GM12892 (cell line): ENCODE measurements around the gene BLMH.

ENCODE experiments used
- DNase-seq: peaks from one replicate; pipeline ENCODE4 v3.0.0; 2011; ENCODE audit not compliant: insufficient read length
- FAIRE-seq: peaks from 2 replicates; lab custom pipeline; 2011; peaks lifted over from hg19 to GRCh38; lab: Jason Lieb, UNC
- POLR2A ChIP-seq: IDR thresholded peaks from 2 replicates; pipeline ENCODE4 v1.6.1; 2011; ENCODE audit warnings: low read depth, low read length, control low read depth
- POLR2AphosphoS5 ChIP-seq: IDR thresholded peaks from 2 replicates; pipeline ENCODE4 v1.6.1; 2011; ENCODE audit warnings: low read depth, low read length, control low read depth
- TAF1 ChIP-seq: IDR thresholded peaks from 2 replicates; pipeline ENCODE4 v1.6.1; 2011; ENCODE audit warnings: low read depth, mild to moderate bottlenecking, control low read depth, low read length, borderline replicate concordance

The BLMH gene

GRCh38 chr17:30299000-30299399, 7.3 kb upstream of the BLMH start:
- no peak for FAIRE-seq
- TF ChIP-seq TAF1, result no peak
- no peak for TF ChIP-seq POLR2A
- no peak for TF ChIP-seq POLR2AphosphoS5
- no peak for DNase-seq

- FAIRE-seq (no peak), DNase-seq (no peak)
Measured at GRCh38 chr17:30297715-30298114, 6.0 kb upstream of the BLMH start.

GRCh38 chr17:30296499-30297080, 4.8 kb upstream of the BLMH start:
- DNase-seq (no peak), FAIRE-seq (no peak)

More at GRCh38 chr17:30297715-30298114, 6.0 kb upstream of the BLMH start:
- TF ChIP-seq POLR2AphosphoS5 (no peak), TAF1 (no peak), POLR2A (no peak)

GRCh38 chr17:30292286-30292858, 628 bp upstream of the BLMH start:
- DNase-seq (no peak), FAIRE-seq (no peak)
- TF ChIP-seq POLR2AphosphoS5 (no peak), TAF1 (no peak), POLR2A (no peak)

More at GRCh38 chr17:30296499-30297080, 4.8 kb upstream of the BLMH start:
- TF ChIP-seq TAF1, result no peak
- no peak for TF ChIP-seq POLR2A
- no peak for TF ChIP-seq POLR2AphosphoS5

GRCh38 chr17:30290696-30291542, 825 bp downstream of the BLMH start:
- FAIRE-seq (peak; percentile 93), DNase-seq (peak; percentile 30)
- TF ChIP-seq POLR2A (peak; percentile 27; the same call in 1 of the 2 replicates), TAF1 (0 out of 2 replicates have a peak, but pooled peaks have one; percentile 26), POLR2AphosphoS5 (peak; percentile 43; the same call in 1 of the 2 replicates)

- no peak for FAIRE-seq
Measured at GRCh38 chr17:30290077-30290476, 1.7 kb downstream of the BLMH start.

GRCh38 chr17:30279156-30279555, 12.6 kb downstream of the BLMH start:
- DNase-seq, result no peak
- no peak for FAIRE-seq
- no peak for TF ChIP-seq POLR2A
- TF ChIP-seq TAF1, result no peak
- no peak for TF ChIP-seq POLR2AphosphoS5

More at GRCh38 chr17:30290077-30290476, 1.7 kb downstream of the BLMH start:
- no peak for DNase-seq
- no peak for TF ChIP-seq POLR2A
- no peak for TF ChIP-seq TAF1
- TF ChIP-seq POLR2AphosphoS5, result no peak

- no peak for DNase-seq
- peak; percentile 38 for FAIRE-seq
- TF ChIP-seq POLR2A (no peak), TAF1 (no peak), POLR2AphosphoS5 (no peak)
Measured at GRCh38 chr17:30278032-30278431, 13.7 kb downstream of the BLMH start.

GRCh38 chr17:30275911-30276310, 15.8 kb downstream of the BLMH start:
- DNase-seq (no peak), FAIRE-seq (peak; percentile 9)
- TF ChIP-seq POLR2AphosphoS5 (no peak), TAF1 (no peak), POLR2A (no peak)

GRCh38 chr17:30274887-30275286, 16.9 kb downstream of the BLMH start:
- no peak for TF ChIP-seq POLR2AphosphoS5
- FAIRE-seq (no peak), DNase-seq (no peak)

GRCh38 chr17:30273373-30273772, 18.4 kb downstream of the BLMH start:
- FAIRE-seq (no peak), DNase-seq (no peak)
- TF ChIP-seq TAF1 (no peak), POLR2AphosphoS5 (no peak), POLR2A (no peak)

GRCh38 chr17:30271102-30271501, 20.6 kb downstream of the BLMH start:
- TF ChIP-seq POLR2A, result no peak
- TF ChIP-seq TAF1, result no peak
- no peak for TF ChIP-seq POLR2AphosphoS5
- FAIRE-seq (no peak), DNase-seq (no peak)

GRCh38 chr17:30267625-30268024, 24.1 kb downstream of the BLMH start:
- DNase-seq, result no peak
- no peak for TF ChIP-seq POLR2AphosphoS5
- TF ChIP-seq POLR2A, result no peak
- no peak for TF ChIP-seq TAF1
- no peak for FAIRE-seq
